Cardiac fibroblast (primary cell): ENCODE data around the gene PICALM.

Experiments used
- DNase-seq, 2 donors: peaks; one replicate each; pipeline versions ENCODE4 v3.0.0 to v3.0.0-alpha.2; 2010; ENCODE audit warnings: low read depth in 2 of 2
- H3K4me3 ChIP-seq, 2 donors: replicated peaks in 1 of 2; 1 replicate in 1 of 2; 2 replicates in 1 of 2; pipeline ENCODE4 v1.5.1; 2011; ENCODE audit warnings: low read depth in 2 of 2, low read length in 2 of 2, mild to moderate bottlenecking in 2 of 2, moderate library complexity in 1 of 2
- CTCF ChIP-seq: IDR thresholded peaks from one replicate; pipeline ENCODE4 v1.5.1; 2011; ENCODE audit warnings: low read depth, mild to moderate bottlenecking, low read length, inconsistent platforms

Gene PICALM

DNA sequence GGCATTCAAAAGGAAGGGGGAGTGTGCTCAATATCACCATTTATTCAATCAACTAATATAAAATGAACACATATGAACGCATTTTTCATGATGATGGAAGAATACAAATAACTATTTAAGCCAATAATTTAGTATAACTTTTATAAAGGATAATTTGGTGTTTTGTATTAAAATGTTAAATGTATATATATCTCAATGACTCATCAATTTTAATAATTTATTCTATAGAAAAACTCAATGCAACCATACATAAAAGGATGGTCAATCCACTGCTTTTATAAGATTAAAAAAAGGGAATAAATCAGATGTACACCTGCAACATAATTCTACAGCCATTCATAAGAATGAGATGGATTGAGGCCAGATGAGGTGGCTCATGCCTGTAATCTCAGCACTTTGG is 50.6 kb downstream of the PICALM start:
- no peak overlapping the region for H3K4me3 ChIP-seq
- no peak for DNase-seq

DNA sequence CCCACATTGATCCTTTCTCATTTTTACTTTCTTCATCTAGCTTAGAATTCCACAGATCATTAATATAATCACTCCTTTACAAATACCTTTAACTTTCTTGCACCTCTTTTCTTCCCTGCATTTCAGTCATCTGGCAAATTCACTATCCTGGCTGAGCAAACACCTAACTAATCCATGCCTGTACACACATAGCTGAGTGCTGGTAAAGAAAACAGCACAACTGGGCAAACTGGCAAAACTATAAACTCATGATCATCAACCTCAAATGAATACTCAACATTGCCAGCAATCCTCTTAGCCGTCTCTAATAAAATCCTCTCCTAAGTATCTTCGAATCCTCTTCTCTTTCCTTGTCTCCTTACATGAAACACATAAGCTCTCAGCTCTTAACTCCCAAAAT is 52.4 kb downstream of the PICALM start:
- H3K4me3 ChIP-seq = no peak overlapping the region
- TF ChIP-seq CTCF = no peak
- no peak for DNase-seq

More for the DNA sequence above, 50.6 kb downstream of the PICALM start:
- TF ChIP-seq CTCF = no peak

DNA sequence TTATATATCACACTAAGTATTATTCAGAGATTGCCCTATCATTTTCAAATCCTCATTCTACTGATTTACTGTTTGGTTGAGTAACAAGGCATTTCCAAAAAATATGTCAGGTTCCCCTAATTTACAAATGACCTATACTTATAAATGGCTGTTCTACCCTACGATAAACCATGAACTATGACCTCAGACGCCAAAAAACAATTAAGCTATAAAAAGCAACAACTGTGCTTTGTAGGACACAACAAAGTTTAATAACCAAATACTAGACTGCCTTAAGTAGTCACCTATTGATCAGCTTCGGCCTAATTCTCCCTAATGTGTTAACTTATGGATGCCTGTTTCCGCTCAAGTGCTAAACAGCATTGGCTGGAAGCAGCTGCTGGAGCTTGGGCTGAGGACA is 53.2 kb downstream of the PICALM start:
- no peak for TF ChIP-seq CTCF
- H3K4me3 ChIP-seq = no peak overlapping the region
- no peak for DNase-seq

DNA sequence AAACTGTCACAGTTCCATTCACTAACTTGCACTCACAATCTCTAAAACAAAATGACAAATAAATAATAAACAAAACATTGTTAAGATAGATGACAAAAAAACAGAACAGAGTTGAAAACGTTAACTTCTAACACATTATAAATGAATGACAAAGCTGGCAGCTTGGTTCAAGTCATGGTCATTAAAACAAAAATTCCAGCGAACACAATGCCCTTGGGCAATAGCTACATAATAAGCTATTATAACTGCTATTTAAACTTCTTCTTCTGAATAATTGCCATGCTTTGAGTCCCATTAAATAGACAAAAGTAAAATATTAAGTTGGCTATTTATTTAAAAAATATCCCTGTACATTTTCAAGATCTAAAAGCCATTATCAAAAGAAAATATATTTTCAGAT is 54.7 kb downstream of the PICALM start:
- DNase-seq = no peak
- H3K4me3 ChIP-seq = no peak overlapping the region
- TF ChIP-seq CTCF = no peak

DNA sequence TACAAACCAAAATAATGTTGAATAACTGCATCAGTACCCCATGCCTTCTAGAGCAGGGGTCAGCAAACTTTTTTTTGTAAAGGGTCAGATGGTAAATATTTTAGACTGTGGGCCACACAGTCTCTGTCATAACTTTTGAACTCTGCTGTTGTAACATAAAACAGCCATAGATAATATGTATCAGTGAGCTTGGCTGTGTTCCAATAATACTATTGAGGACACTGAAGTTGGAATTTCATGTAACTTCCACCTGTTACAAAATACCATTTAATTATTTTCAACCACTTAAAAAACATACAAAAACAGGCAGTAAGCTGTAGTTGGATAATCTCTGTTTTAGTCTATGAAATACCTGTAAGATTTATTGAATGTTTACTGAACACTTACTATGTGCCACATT is 55.2 kb downstream of the PICALM start:
- no peak for TF ChIP-seq CTCF
- no peak overlapping the region for H3K4me3 ChIP-seq
- no peak for DNase-seq

- H3K4me3 ChIP-seq = no peak overlapping the region
- no peak for DNase-seq
- TF ChIP-seq CTCF = no peak
These were observed 57.7 kb downstream of the PICALM start for GRCh38 chr11:86011175-86011574.

- DNase-seq = no peak
- TF ChIP-seq CTCF = no peak
- no peak overlapping the region for H3K4me3 ChIP-seq
These were observed 65.2 kb downstream of the PICALM start for GRCh38 chr11:86003654-86004053.
